ENCODE results near the gene CPA5. TPM values are rescaled to one million over a fixed set of nuclear protein-coding genes. Genes with fewer than 3 reads are reported as not detected.

Gene CPA5
- total RNA-seq, 1 experiment from 2014 or later, result not detected

DNA sequence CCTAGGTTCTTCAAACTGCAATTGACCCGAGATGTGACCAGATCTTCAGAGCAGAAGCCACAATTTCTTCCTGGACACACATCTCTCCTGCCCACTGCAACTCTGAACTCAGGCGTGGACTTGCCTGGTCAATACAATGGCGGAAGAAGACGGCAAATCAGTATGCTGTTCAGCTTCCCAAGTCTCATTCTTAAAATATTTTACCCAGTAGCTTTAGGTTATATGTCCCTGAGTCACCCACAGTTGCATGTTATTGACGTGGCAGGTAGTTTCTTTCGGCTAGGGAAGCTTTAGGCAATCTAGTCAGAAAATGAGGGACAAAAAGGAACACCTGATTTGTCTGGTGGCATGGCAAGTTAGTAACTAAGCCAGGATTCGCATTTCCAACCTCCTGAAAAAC is 73.7 kb downstream of the CPA5 start:
- DNase-seq, result no peak
- Mint-ChIP-seq H3K27me3 (ENCODE audit: low read depth) (no peaks in the 10 kb centered on the region), H3K36me3 (ENCODE audit: insufficient read depth in 1 of 3, low read depth in 3 of 3) (no peaks in the 10 kb centered on the region), H3K27ac (no peak overlapping the region), H3K4me1 (peaks cover 20 to 38% of the 10 kb centered on the region in 2 experiments), H3K9me3 (no peaks in the 10 kb centered on the region), H3K4me3 (no peak overlapping the region)
- Histone ChIP-seq H3K79me1 (ENCODE audit: insufficient read depth, low read depth, low read length, poor library complexity, severe bottlenecking) (no peaks in the 10 kb centered on the region), H4K5ac (ENCODE audit: insufficient read length, low read depth, low read length) (no peak overlapping the region), H2BK20ac (ENCODE audit: low read depth, low read length, poor library complexity, severe bottlenecking) (no peak overlapping the region), H3K9me3 (ENCODE audit: control insufficient read depth, low read depth, low read length) (no peaks in the 10 kb centered on the region), H3K27me3 (ENCODE audit: insufficient read depth, low read length) (no peaks in the 10 kb centered on the region), H3K23ac (ENCODE audit: insufficient read length, low read depth, low read length) (no peak overlapping the region), H2BK15ac (ENCODE audit: low read depth, low read length) (no peak overlapping the region), H4K91ac (ENCODE audit: insufficient read length, low read depth, low read length) (no peak overlapping the region), H3K56ac (ENCODE audit: insufficient read length, low read depth, low read length) (no peak overlapping the region), H4K8ac (replicated peaks; ENCODE audit: insufficient read length, low read depth, low read length) (no peak overlapping the region), H4K20me1 (ENCODE audit: control insufficient read depth, insufficient read depth, insufficient read length) (no peaks in the 10 kb centered on the region), H2AK5ac (ENCODE audit: insufficient read length, low read length) (no peak overlapping the region), H3K14ac (ENCODE audit: insufficient read depth, low read length) (no peak overlapping the region), H3K4ac (ENCODE audit: low read depth, low read length) (no peak overlapping the region), H3K4me2 (ENCODE audit: insufficient read depth, insufficient read length, low read length) (no peak overlapping the region), H2AFZ (ENCODE audit: low read length) (no peak overlapping the region), H2BK5ac (ENCODE audit: insufficient read length, low read length) (no peak overlapping the region), H3K18ac (ENCODE audit: insufficient read length, low read depth, low read length) (no peak overlapping the region), H3K23me2 (ENCODE audit: insufficient read length, low read depth, low read length, poor library complexity, severe bottlenecking) (no peaks in the 10 kb centered on the region), H3K4me1 (ENCODE audit: insufficient read depth, low read length) (no peaks in the 10 kb centered on the region), H2BK12ac (ENCODE audit: insufficient read length, low read depth, low read length) (no peak overlapping the region), H3T11ph (ENCODE audit: low read length) (no peak overlapping the region), H3K27ac (ENCODE audit: insufficient read length, low read depth, low read length) (no peak overlapping the region), H2BK120ac (ENCODE audit: low read depth, low read length, poor library complexity, severe bottlenecking) (no peak overlapping the region), H3K79me2 (ENCODE audit: insufficient read depth, low read length) (no peaks in the 10 kb centered on the region), H3K9ac (ENCODE audit: extremely low read depth, insufficient read length, low read length) (no peak overlapping the region)
- TF ChIP-seq, protein P1, sequence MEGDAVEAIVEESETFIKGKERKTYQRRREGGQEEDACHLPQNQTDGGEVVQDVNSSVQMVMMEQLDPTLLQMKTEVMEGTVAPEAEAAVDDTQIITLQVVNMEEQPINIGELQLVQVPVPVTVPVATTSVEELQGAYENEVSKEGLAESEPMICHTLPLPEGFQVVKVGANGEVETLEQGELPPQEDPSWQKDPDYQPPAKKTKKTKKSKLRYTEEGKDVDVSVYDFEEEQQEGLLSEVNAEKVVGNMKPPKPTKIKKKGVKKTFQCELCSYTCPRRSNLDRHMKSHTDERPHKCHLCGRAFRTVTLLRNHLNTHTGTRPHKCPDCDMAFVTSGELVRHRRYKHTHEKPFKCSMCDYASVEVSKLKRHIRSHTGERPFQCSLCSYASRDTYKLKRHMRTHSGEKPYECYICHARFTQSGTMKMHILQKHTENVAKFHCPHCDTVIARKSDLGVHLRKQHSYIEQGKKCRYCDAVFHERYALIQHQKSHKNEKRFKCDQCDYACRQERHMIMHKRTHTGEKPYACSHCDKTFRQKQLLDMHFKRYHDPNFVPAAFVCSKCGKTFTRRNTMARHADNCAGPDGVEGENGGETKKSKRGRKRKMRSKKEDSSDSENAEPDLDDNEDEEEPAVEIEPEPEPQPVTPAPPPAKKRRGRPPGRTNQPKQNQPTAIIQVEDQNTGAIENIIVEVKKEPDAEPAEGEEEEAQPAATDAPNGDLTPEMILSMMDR (conservative IDR thresholded peaks at IDR 0.05), result no peak
- no CpG with 5 or more reads among the region's 7 CpGs for WGBS (ENCODE audit: extremely low coverage, insufficient read length, low lambda C conversion rate)

Other genes with a start within 250 kb of the CPA5 start
- 30.8 and 33.9 TPM in 2 replicates for gene TMEM209, start 139.4 kb upstream of the CPA5 start, total RNA-seq (2021)
- not detected in 2 replicates for gene SSMEM1, start 137.0 kb upstream of the CPA5 start, total RNA-seq (2021)
- gene CPA2, start 78.0 kb upstream of the CPA5 start, total RNA-seq (2021), result 0.29 TPM in 1 of 2 replicates, not detected in the other
- not detected in 2 replicates for gene CPA4, start 51.7 kb upstream of the CPA5 start, total RNA-seq (2021)
- not detected in 2 replicates for gene CPA1, start 35.7 kb downstream of the CPA5 start, total RNA-seq (2021)
- 9.2 and 9.7 TPM in 2 replicates for gene CEP41, start 96.2 kb downstream of the CPA5 start, total RNA-seq (2021)
- gene MEST, start 147.3 kb downstream of the CPA5 start, total RNA-seq (2021), result 112 and 113 TPM in 2 replicates